GM19043 (cell line): ENCODE data around the gene TXNDC12.
"Not testable (repeated sequence)": the region's sequence is repeated elsewhere in the genome, so short reads cannot be mapped to it uniquely, and the experiment has no call there.

ENCODE experiments used
- ATAC-seq: cut with Tn5 transposase; IDR thresholded peaks from one replicate; pipeline ENCODE4 v1.9.1; 2021; ENCODE audit warnings: low read depth; ENCODE audit not compliant: unreplicated experiment

Gene TXNDC12

DNA sequence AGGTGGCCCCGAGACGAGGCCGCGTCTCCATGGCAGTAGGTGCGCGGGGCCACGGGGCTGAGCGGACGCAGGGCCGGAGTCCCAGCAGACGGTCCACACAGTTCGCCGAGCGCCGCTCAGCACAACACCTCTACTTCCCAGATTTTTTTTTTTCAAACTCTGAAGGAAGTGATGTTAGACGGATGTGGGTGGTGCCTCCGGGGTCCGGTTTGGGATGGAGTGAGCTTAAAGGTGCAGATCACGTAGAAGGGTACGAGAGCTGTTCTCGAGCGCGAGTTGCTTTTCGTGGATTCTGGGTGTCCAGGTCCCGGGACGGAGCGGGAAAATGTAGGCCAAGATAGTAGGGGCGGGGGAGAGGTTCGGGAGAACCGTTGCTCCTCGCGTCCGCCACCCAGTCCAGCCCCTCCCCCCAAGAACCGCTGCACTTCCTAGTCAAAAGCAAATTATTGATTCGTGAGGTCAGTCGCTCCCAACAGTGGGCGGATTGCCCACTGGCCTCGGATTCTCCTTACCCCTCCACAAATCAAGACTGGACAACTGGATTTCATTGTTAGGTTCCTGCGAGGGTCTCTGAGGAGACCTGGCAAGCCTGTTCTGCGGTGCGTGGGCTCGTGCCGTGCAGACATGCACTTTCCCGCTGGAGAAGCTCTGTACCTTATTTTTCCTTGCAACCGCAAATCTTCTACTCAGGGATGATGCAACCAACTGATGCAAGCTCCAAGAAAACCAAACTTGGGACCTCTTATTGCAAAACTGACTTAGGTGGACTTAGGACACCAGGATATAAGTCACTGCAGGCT is at the start of gene TXNDC12:
TSS of gene TXNDC12 (minus strand) at position 126 of the 800 bp plus-strand sequence. CDS start at position 31, 95 bp downstream.
- ATAC-seq, result peak; percentile 47

DNA sequence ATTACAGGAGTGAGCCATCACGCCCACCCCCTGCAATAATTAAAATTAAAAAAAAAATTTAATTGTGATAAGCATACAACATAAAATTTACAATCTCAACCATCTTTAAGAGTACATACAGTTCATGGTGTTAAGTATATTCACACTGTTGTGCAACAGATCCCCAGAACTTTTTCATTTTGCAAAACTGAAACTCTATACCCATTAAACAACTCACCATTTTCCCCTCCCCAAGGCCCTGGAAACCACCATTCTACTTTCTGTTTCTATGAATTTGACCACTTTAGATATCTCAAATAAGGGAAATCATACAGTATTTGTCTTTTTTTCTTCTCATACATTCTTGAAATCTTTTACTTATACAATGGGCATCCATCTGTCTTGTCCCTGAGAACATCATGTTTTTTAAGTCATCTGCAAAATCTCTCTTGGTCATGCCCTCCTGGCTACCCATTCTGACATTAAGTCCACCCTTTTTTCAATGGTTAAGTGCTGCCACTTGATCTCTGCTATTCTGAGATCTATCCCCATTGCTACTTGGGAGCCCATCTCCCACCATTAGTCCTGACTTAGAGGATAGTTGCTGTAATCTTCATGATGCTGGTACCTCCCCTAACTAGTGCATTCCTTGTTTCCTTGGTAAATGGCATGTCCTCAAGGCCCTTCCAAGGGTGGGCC is 47.5 kb upstream of the TXNDC12 start:
- ATAC-seq, result no peak

DNA sequence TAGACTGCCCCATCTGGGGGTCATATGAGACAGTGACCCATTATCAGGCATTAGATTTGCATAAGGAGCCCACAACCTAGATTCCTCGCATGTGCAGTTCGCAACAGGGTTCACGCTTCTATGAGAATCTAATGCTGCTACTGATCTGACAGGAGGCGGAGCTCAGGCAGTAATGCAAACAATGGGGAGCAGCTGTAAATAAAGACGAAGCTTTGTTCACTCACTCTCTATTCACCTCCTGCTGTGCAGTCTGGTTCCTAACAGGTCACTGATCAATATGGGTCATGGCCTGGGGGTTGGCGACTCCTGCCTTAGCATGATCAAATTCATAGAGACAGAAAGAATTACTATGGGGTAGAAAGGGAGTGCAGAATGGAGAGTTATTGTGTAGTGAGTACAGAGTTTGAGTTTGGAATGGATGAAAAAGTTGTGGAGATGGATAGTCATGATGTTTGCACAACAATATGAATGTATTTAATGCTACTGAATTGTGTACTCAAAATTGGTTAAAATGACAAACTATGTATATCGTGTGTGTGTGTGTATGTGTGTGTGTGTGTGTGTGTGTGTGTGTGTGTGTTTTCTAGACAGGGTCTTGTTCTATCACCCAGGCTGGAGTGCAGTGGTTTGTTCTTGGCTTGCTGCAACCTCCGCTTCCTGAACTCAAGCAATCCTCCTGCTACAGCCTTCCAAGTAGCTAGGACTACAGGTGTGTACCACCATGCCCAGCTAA is 43.3 kb upstream of the TXNDC12 start:
- no peak for ATAC-seq

GRCh38 chr1:52096216-52096615 is 41.2 kb upstream of the TXNDC12 start:
- no peak for ATAC-seq

- ATAC-seq, result not testable (repeated sequence)
These were observed 39.3 kb upstream of the TXNDC12 start for GRCh38 chr1:52094300-52094699.

GRCh38 chr1:52087892-52088291 is 32.9 kb upstream of the TXNDC12 start:
- ATAC-seq, result not testable (repeated sequence)

GRCh38 chr1:52080014-52080415 is 25.0 kb upstream of the TXNDC12 start:
- no peak for ATAC-seq

GRCh38 chr1:52077277-52077676 is 22.3 kb upstream of the TXNDC12 start:
- ATAC-seq, result not testable (repeated sequence)

DNA sequence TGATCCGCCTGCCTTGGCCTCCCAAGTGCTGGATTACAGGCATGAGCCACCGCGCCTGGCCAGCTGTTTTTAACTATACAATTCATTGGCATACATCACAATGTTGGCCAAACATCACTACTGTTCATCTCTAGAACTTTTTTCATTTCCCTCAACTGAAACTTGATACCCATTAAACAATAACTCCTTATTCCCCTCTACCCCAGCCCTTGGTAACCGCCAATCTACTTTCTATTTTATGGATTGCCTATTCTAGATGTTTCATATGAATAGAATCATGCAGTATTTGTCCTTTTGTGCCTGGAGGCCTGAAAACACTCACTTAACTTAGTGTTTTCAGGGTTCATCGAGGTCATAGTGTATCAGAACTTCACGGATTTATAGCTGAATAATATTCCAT is 17.3 kb upstream of the TXNDC12 start:
- no peak for ATAC-seq

GRCh38 chr1:52070704-52071103 is 15.7 kb upstream of the TXNDC12 start:
- ATAC-seq, result no peak

DNA sequence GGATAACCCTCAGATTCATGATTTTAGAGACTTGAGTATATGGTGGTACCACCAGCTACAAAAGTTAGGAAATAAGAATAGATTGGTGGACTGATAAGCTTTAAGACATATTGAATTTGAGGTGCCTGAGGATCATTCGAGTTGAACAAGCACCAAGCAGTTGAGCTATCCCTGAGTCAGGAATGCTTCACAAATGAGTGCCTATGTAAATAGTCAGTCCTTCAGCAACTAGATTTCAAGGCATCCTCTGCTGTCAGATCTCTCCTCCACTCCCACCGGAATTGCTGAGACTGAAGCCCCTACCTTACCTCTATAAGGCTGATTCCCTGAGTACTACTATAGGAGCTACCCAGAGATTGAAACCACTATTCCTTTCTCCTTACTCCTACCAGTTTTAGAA is 8.2 kb upstream of the TXNDC12 start:
- no peak for ATAC-seq

- no peak for ATAC-seq
These were observed 5.8 kb upstream of the TXNDC12 start for GRCh38 chr1:52060822-52061221.

- no peak for ATAC-seq
These were observed 4.9 kb upstream of the TXNDC12 start for GRCh38 chr1:52059888-52060287.

DNA sequence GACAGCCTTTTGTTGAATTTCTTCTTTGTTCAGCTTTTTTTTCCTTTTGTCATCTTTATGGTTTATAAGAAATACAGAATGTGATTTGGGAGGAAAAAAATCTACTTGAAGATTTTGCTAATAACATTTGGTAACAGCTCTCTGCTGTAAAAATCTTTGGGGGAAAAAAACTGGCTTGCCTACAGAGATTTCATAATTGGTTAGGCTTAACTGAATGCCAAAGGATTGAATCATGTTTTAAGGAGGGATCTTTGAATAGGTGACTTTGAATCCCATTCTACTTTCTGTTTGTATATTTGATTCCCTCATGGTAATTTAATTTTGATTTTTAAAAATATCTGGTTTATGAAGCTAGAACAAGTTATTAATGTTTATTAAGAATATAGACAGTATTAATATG is 4.3 kb upstream of the TXNDC12 start:
- ATAC-seq, result no peak

DNA sequence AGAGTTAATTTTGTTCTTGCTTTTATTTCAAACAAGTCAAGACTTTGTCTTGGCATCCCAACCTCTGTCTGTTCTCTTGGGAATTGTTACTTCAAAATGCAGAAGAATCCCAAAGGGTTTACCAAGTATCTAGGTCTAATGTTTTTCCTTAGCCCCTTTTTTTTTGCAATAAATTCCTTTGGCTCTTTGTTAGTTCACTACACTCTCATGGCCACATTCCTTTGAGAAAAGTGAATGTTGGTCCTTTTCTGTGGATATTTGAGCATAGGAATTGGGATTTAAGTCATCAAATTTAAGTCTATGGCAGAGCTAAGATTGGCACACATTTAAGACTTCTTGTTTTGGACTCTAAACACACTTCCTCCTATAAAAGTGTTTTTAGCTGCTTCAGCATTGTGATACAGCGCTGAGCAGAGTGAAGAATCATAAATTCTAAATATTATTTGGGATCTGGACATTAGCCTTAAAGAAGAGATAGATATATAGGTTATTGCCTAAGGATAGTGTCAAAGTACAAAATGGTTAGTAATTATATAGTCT is 3.0 kb upstream of the TXNDC12 start:
- no peak for ATAC-seq

DNA sequence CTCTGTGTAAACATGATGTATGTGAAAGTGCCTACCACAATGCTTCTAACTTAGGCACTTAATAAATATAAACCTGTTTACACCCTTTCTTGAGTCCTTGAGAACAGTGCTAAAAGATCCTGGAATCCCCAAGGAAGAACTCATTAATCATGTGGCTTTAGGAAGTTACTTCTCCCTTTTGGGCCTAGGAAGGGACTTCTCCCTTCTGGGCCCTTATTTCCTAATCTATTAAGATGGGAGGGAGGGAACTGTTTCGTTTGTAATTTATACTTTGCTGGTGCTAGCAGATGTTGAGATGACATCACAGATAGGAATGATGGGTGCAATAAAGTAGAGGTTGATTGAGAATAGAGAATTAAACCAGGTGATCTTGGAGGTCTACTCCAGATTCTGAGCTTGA is 2.3 kb upstream of the TXNDC12 start:
- no peak for ATAC-seq

DNA sequence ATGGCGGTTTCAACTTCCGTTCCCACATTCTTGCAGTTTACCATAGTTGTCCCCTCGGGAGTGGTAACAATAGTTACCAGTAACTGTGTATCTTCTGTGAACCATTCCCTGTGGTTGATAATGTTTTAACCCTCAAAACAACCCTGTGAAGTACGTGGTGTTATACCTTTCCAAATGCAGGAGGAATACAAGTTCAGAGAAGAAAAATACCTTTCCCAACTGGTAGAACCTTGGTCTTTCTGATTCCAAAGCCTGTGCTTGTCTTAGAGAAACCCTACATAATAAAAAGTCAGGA is 1.9 kb upstream of the TXNDC12 start:
- ATAC-seq, result peak; percentile 37

- ATAC-seq, result peak; percentile 72
These were observed 1.4 kb upstream of the TXNDC12 start, which contains the start of gene BTF3L4 for GRCh38 chr1:52056163-52056936. Gene BTF3L4, plus strand, starts transcription at chr1:52056295. Its CDS starts 3,553 bp downstream, at chr1:52059848.

- no peak for ATAC-seq
These were observed 823 bp upstream of the TXNDC12 start for GRCh38 chr1:52055866-52056162.

GRCh38 chr1:52054496-52055065 is 410 bp downstream of the TXNDC12 start:
- no peak for ATAC-seq
